Renal cortical epithelial cell (primary cell): ENCODE data around the gene ZNF688. TPM values are rescaled to one million over a fixed set of nuclear protein-coding genes. Genes with fewer than 3 reads are reported as not detected.

Experiments used
- total RNA-seq: library from RNA; depleted of rRNA; stranded (reverse); fragments of >200 nt; gene quantifications from 2 replicates; pipeline ENCODE4 v1.2.3, GENCODE V29; 2014

The ZNF688 gene
- total RNA-seq, 1 donor from 2014 or later: 5.3 TPM

Other genes starting within 250 kb of the ZNF688 start
- gene CD2BP2, start 216.4 kb downstream of the ZNF688 start, total RNA-seq: 36.0 and 40.6 TPM in 2 replicates
- gene TBC1D10B, start 201.2 kb downstream of the ZNF688 start, total RNA-seq: 26.9 and 46.8 TPM in 2 replicates
- not detected in 2 replicates for gene MYL11, start 196.9 kb downstream of the ZNF688 start, total RNA-seq
- 0.25 TPM in 1 of 2 replicates, not detected in the other for gene SEPTIN1, start 189.2 kb downstream of the ZNF688 start, total RNA-seq
- 12.7 and 13.8 TPM in 2 replicates for gene ZNF48, start 176.3 kb downstream of the ZNF688 start, total RNA-seq
- gene ZNF771, start 164.1 kb downstream of the ZNF688 start, total RNA-seq: 9.0 and 10.1 TPM in 2 replicates
- gene DCTPP1, start 141.7 kb downstream of the ZNF688 start, total RNA-seq: 24.5 and 49.8 TPM in 2 replicates
- gene SEPHS2, start 125.8 kb downstream of the ZNF688 start, total RNA-seq: 9.2 and 19.0 TPM in 2 replicates
- not detected in 2 replicates for gene ITGAL, start 99.0 kb downstream of the ZNF688 start, total RNA-seq
- gene ZNF768, start 45.1 kb downstream of the ZNF688 start, total RNA-seq: 22.4 and 24.0 TPM in 2 replicates
- 7.5 and 11.7 TPM in 2 replicates for gene ZNF747, start 36.9 kb downstream of the ZNF688 start, total RNA-seq
- 2.6 and 6.9 TPM in 2 replicates for gene ZNF764, start 13.3 kb downstream of the ZNF688 start, total RNA-seq
- gene ZNF785, start 14.0 kb upstream of the ZNF688 start, total RNA-seq: 3.5 and 9.1 TPM in 2 replicates
- 4.0 and 4.5 TPM in 2 replicates for gene ZNF689, start 38.7 kb upstream of the ZNF688 start, total RNA-seq
- gene PRR14, start 79.2 kb upstream of the ZNF688 start, total RNA-seq: 6.3 and 10.0 TPM in 2 replicates
- gene FBRS, start 86.7 kb upstream of the ZNF688 start, total RNA-seq: 7.5 and 20.6 TPM in 2 replicates
- gene SRCAP, start 127.5 kb upstream of the ZNF688 start, total RNA-seq: 14.4 and 74.0 TPM in 2 replicates
- 25.4 and 26.2 TPM in 2 replicates for gene PHKG2, start 176.7 kb upstream of the ZNF688 start, total RNA-seq
- gene CFAP119, start 190.3 kb upstream of the ZNF688 start, total RNA-seq: 2.7 and 2.8 TPM in 2 replicates
- 58.0 and 108 TPM in 2 replicates for gene RNF40, start 190.6 kb upstream of the ZNF688 start, total RNA-seq
- 6.4 and 22.1 TPM in 2 replicates for gene ZNF629, start 215.5 kb upstream of the ZNF688 start, total RNA-seq